NB4 (cell line): ENCODE measurements around the gene DCLK1.

ENCODE experiments used
- DNase-seq: peaks from one replicate; pipeline ENCODE4 v3.0.0; 2010; ENCODE audit warnings: low read depth
- H3K4me3 ChIP-seq: one replicate; pipeline ENCODE4 v1.5.1; 2011; ENCODE audit warnings: mild to moderate bottlenecking, low read depth, low read length, moderate library complexity
- MAX ChIP-seq: IDR thresholded peaks from 2 replicates; pipeline ENCODE4 v1.6.1; 2011; ENCODE audit warnings: low read depth, low read length
- MYC ChIP-seq: IDR thresholded peaks from 2 replicates; pipeline ENCODE4 v1.6.1; 2011; ENCODE audit warnings: low read depth, low read length
- POLR2A ChIP-seq: IDR thresholded peaks from 2 replicates; pipeline ENCODE4 v1.6.1; 2011; ENCODE audit warnings: mild to moderate bottlenecking; ENCODE audit not compliant: insufficient read length; ENCODE audit errors: extremely low read depth
- TF ChIP-seq, protein P1 (sequence below): IDR thresholded peaks from one replicate; pipeline ENCODE4 v1.5.1; 2012; ENCODE audit warnings: low read depth, low read length

The DCLK1 gene

DNA sequence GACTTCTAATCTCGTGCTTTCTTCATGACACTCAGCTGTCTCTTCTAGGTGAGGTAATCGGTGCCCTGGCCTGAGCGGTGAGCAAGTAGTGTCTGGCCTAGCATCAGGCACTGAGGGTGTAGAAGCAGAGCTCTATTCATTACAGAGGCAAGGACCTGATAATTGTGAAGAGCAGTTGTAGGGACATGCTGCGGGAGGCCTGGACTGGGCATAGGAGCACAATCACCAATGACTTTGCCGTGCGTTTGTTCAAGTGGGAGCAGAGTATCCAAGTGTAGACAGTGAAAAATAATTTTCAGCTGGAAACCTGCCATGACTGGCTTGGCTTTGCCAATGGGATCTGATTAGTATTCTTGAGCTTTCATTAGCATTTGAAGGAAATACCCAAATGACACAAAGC, 32.1 kb upstream of the DCLK1 start:
- TF ChIP-seq, protein P1, sequence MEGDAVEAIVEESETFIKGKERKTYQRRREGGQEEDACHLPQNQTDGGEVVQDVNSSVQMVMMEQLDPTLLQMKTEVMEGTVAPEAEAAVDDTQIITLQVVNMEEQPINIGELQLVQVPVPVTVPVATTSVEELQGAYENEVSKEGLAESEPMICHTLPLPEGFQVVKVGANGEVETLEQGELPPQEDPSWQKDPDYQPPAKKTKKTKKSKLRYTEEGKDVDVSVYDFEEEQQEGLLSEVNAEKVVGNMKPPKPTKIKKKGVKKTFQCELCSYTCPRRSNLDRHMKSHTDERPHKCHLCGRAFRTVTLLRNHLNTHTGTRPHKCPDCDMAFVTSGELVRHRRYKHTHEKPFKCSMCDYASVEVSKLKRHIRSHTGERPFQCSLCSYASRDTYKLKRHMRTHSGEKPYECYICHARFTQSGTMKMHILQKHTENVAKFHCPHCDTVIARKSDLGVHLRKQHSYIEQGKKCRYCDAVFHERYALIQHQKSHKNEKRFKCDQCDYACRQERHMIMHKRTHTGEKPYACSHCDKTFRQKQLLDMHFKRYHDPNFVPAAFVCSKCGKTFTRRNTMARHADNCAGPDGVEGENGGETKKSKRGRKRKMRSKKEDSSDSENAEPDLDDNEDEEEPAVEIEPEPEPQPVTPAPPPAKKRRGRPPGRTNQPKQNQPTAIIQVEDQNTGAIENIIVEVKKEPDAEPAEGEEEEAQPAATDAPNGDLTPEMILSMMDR, result no peak
- TF ChIP-seq POLR2A, result no peak
- TF ChIP-seq MYC, result no peak
- TF ChIP-seq MAX, result no peak
- no peak for DNase-seq
- H3K4me3 ChIP-seq, result no peak overlapping the region

- DNase-seq, result no peak
- TF ChIP-seq MAX, result no peak
- TF ChIP-seq MYC, result no peak
- no peak for TF ChIP-seq POLR2A
- TF ChIP-seq, protein P1, result no peak
- no peak overlapping the region for H3K4me3 ChIP-seq
Observed at GRCh38 chr13:36160297-36160696, 29.1 kb upstream of the DCLK1 start.

GRCh38 chr13:36158611-36159010, 27.4 kb upstream of the DCLK1 start:
- TF ChIP-seq, protein P1, result no peak
- TF ChIP-seq MYC (no peak), MAX (no peak), POLR2A (no peak)
- H3K4me3 ChIP-seq, result no peak overlapping the region
- DNase-seq, result no peak

- no peak for DNase-seq
- TF ChIP-seq MYC (no peak), MAX (no peak), POLR2A (no peak)
- TF ChIP-seq, protein P1, result no peak
- H3K4me3 ChIP-seq, result no peak overlapping the region
Observed at GRCh38 chr13:36157480-36157879, 26.3 kb upstream of the DCLK1 start.

- H3K4me3 ChIP-seq, result no peak overlapping the region
- DNase-seq, result no peak
- TF ChIP-seq MYC (no peak), POLR2A (no peak), MAX (no peak)
- TF ChIP-seq, protein P1, result no peak
Observed at GRCh38 chr13:36154567-36155291, 23.5 kb upstream of the DCLK1 start.
